H1 (cell line): ENCODE data around the gene NANOS2. TPM values are rescaled to one million over a fixed set of nuclear protein-coding genes. Genes with fewer than 3 reads are reported as not detected.

Experiments
- TCF12 ChIP-seq: IDR thresholded peaks from 2 replicates; pipeline ENCODE4 v1.6.1; 2011; ENCODE audit warnings: low read depth, mild to moderate bottlenecking, low read length
- USF2 ChIP-seq: IDR thresholded peaks from 2 replicates; pipeline ENCODE4 v1.6.1; 2011; ENCODE audit warnings: low read length, improper control_type of control experiment
- polyA plus RNA-seq, 7 experiments: library from polyadenylated mRNA; depleted of rRNA in 3 of 7; stranded (reverse) in 5 of 7; unstranded in 2 of 7; fragments of >200 nt in 5 of 7; fragments of 200-250 nt in 2 of 7; gene quantifications; 1 replicate in 5 of 7; 2 replicates in 1 of 7; 4 replicates in 1 of 7; pipeline versions ENCODE4 v1.2.1 to v1.2.3, GENCODE V29; 2011 to 2013; ENCODE audit warnings: missing spikeins in 2 of 7, mixed read lengths in 2 of 7
- total RNA-seq: library from RNA; stranded (reverse); fragmentation: NEBNext Ultra II Directional; extraction: Animal tissue kit (Norgen Biotek cat#: 25700); gene quantifications from 2 replicates; pipeline ENCODE4 v1.2.1, GENCODE V29; 2021
- TF ChIP-seq, protein P1 (sequence below): IDR thresholded peaks from 2 replicates; pipeline ENCODE4 v1.6.1; 2012; ENCODE audit warnings: low read length, inconsistent platforms
- TF ChIP-seq, protein P2 (sequence below): IDR thresholded peaks from 2 replicates; pipeline ENCODE4 v1.6.1; 2012; ENCODE audit warnings: inconsistent platforms

Gene NANOS2
- total and polyA plus RNA-seq, 2 of the 8 experiments (the other 6 are each of a cell fraction or from before 2014, with no cell fraction given) = 0.20 TPM; not detected in 1

GRCh38 chr19:45911291-45911690, 3.3 kb downstream of the NANOS2 start (continued):
- no peak for TF ChIP-seq TCF12
- TF ChIP-seq, protein P1, sequence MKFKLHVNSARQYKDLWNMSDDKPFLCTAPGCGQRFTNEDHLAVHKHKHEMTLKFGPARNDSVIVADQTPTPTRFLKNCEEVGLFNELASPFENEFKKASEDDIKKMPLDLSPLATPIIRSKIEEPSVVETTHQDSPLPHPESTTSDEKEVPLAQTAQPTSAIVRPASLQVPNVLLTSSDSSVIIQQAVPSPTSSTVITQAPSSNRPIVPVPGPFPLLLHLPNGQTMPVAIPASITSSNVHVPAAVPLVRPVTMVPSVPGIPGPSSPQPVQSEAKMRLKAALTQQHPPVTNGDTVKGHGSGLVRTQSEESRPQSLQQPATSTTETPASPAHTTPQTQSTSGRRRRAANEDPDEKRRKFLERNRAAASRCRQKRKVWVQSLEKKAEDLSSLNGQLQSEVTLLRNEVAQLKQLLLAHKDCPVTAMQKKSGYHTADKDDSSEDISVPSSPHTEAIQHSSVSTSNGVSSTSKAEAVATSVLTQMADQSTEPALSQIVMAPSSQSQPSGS = no peak
- TF ChIP-seq, protein P2, sequence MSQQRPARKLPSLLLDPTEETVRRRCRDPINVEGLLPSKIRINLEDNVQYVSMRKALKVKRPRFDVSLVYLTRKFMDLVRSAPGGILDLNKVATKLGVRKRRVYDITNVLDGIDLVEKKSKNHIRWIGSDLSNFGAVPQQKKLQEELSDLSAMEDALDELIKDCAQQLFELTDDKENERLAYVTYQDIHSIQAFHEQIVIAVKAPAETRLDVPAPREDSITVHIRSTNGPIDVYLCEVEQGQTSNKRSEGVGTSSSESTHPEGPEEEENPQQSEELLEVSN = no peak
- TF ChIP-seq USF2 = no peak
